ENCODE data around the gene PPM1F.
"Not testable (repeated sequence)": the region's sequence is repeated elsewhere in the genome, so short reads cannot be mapped to it uniquely, and the experiment has no call there.

PPM1F gene

GRCh38 chr22:21918466-21919185 lies 34.0 kb downstream of the PPM1F start:
- no peak for DNase-seq

- DNase-seq: no peak
Measured at GRCh38 chr22:21917959-21918261, 34.7 kb downstream of the PPM1F start.

DNA sequence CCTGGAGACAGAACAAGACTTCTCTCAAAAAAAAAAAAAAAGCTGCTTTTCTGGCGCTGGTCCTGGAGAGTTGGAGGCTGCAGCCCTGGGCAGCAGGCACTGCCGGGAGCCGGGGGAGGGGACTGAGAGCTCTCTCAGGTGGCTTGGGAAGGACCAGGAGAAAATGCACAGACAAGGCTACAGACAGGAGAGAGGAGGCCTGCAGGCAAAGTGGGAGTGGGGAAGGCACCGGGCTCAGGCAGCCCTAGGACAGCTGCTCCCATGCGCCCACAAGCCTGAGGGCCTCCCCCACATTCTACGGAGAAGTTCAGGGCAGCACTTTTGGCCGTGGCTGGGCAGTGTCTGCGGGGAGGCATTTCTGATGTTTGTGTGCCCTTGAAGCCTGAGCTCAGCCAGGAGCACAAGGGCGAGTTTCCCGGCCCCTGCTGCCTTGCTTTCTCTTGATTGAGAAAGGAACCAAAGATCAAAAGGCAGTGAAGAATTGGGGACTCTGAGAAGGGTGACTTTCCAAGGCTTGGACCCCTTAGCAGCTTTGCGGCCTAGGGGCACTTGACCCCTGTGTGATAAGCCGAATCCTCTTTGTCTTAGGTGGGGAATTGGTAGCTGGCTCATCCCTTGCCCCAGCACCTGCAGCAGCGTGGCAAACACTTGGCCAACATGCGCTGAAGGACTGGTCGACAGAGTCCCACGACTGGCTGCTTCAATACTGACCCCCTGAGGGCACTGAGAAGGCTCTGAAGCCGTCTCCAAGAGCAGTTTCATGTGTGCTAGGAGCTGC lies 35.3 kb downstream of the PPM1F start:
- DNase-seq: no peak

DNA sequence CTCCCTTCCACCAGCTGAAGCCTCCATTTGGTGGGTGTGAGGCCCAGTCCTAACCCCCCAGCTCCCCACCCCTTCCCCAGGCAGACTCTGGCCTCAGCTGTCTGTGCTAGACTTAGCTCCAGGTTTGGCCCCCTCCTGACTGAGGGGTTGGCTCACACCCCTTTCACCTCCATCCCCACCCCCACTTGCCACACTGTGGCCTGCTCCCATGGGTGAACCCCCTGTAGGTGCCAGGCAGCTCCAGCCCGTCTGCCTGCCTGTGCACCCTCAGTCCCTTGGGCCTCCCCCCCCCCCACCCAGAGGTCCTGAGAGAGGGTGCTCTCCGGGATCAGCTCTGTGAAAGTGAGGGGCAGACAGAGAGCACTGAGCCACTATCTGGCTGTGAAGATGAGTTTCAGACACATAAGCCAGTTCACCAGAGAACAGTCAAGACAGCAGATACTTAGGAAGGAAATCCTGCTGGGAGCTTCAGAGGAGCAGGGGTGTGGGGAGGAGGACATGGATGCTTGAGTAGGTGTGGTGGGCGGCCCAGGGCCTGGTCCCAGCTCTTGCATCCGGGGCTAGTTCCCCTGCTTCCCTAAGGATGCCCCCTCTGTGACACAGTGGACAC lies 36.2 kb downstream of the PPM1F start:
- no peak for DNase-seq

- no peak for DNase-seq
Measured at GRCh38 chr22:21915624-21916308, 36.9 kb downstream of the PPM1F start.

DNA sequence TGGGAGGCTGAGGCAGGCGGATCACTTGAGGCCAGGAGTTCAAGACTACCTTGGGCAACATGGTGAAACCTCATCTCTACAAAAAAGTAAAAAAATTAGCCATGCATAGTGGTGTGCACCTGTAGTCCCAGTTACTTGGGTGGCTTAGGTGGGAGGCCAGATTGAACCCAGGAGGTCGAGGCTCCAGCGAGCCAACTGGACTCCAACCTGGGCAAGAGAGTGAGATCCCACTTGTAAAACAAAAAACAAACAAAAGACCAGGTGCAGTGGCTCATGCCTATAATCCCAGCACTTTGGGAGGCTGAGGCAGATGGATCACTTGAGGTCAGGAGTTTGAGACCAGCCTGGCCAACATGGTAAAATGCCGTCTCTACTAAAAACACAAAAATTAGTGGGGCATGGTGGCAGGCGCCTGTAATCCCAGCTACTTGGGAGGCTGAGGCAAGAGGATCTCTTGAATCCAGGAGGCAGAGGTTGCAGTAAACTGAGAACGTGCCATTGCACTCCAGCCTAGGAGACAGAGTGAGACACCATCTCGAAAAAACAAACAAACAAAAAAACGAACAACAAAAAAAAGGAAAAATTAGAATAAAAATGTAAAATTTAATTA lies 38.5 kb downstream of the PPM1F start:
- not testable (repeated sequence) for DNase-seq

- DNase-seq: not testable (repeated sequence)
Measured at GRCh38 chr22:21910367-21910766, 42.3 kb downstream of the PPM1F start.

DNA sequence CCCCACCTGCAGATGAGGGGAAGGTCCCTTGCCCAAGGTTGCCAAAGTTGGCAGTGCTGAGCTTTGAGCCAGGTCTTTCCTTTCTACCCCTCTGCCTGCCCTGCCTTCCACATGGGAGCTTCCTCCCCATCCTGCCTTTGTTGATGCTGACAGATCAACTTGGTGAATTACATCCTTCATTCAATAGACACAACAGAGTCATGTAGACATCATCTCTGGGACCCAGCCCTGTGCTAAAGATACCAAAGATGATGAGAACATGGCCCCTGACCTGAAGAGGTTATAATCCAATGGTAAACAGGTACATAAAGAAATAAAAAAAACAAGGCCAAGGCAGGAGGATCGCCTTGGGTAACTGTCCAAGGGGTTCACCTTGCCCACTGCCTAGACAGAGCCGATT lies 42.8 kb downstream of the PPM1F start:
- DNase-seq: no peak

DNA sequence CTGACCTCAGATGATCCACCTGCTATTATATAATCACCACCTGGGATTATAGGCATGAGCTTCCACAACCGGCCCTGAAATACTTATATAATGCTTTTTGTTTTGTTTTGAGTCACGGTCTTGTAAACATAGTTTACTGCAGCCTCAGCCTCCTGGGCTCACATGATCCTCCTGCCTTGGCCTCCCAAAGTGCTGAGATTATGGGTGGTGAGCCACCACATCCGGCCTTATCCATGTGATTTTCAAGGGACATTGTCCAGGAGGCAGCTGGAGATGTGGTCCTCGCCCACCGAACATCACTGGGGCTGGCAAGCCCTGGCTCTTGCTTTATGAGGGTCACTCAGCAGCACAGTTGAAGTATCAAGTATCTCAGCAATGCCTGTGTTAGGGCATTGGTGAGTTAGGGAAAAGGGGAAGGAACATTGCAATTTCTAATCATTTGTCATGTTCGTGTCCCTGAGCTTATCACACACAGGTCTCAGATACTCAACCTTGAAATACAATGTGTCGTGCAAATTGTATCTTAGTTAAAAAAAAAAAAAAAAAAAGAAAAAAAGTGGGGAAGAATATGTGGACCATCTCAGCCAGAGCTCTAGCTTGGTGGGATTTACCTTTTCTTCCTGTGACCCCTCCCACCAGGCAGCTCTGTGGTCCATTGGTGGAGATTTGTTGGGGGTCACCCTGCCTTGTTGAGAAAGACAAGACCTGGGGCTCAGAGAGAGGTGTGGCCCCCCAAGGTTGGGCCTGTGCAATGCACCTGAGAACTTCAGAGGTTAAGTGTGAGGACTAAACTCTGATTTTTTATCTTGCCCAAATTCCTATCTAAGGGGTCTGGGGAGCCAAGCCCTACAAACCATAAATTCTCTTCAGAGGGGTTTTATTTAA lies 44.8 kb downstream of the PPM1F start:
- no peak for DNase-seq

- DNase-seq: not testable (repeated sequence)
Measured at GRCh38 chr22:21905234-21905633, 47.4 kb downstream of the PPM1F start.

DNA sequence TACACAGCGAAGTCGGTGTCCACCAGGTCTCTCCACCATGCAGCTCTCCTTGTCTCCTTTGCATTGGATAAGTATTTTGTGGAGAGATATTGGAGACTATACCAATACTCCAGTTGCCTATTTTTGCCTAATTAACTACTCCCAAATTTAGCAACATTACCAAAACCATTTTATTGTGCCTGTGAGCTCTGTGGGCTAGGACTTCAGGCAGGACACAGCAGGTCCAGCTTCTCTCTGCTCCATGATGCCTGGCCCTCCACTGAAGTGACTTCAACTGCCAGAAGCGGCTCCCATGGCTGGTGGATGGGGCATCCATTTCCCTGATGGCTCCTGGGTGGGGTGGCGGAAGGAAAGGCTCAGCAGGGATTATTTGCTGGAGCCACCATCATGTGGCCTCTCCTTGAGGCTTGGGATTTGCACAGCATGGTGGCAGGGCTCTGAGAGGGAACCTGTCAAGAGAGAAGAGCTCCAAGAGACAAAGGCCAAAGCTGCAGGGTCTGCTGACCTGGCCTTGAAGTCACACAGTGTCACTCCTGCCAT lies 48.3 kb downstream of the PPM1F start:
- no peak for DNase-seq

DNA sequence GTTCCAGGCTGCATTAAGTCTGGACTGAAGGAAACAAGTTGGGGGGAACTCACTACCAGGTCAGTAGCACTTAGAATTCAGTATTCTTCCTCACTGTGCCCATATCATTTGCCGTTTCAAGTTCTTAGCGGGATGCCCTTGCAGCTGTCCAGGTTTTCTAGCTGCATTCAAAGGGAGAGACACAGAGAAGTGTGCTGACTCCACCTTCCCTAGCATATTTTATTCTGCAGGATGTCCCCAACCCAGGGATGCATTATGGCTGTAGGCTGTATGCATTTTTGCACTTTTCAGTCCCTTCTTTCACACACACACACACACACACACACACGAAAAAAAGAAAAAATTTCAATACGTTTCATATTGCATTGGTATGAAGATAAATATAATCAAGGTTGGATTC lies 49.4 kb downstream of the PPM1F start:
- no peak for DNase-seq

DNA sequence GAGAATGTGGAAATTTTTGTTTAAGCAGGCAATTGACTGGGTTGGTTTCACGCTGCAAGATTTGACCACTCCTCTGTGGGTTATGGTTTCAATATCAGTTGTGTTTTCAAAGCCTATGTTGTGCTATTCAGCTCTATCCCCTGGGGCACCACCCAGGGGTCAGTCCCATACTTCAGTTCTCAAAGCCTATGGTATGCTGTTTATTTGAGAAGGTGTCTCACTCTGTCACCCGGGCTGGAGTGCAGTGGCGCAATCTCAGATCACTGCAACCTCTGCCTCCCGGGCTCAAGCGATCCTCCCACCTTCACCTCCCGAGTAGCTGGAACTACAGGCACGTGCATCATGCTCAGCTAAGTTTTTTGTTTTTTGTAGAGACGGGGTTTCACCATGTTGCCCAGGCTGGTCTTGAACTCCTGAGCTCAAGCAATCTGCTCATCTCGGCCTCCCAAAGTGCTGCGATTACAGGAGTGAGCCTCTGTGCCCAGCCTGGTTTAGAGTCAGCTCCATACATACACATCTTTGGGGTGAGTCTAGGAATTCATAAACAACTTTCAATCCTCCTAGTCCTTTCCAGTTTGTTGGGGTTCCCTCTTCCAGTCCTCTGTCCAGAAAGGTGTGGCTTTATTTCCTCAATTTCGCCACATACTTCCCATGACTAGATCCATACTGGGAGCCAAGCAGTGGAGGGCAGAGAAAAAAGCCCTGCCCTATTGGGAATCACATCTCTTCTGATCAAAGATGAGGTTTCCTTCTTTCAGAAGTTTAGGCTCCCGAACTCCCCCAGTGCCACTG lies 50.2 kb downstream of the PPM1F start:
- DNase-seq: no peak

DNA sequence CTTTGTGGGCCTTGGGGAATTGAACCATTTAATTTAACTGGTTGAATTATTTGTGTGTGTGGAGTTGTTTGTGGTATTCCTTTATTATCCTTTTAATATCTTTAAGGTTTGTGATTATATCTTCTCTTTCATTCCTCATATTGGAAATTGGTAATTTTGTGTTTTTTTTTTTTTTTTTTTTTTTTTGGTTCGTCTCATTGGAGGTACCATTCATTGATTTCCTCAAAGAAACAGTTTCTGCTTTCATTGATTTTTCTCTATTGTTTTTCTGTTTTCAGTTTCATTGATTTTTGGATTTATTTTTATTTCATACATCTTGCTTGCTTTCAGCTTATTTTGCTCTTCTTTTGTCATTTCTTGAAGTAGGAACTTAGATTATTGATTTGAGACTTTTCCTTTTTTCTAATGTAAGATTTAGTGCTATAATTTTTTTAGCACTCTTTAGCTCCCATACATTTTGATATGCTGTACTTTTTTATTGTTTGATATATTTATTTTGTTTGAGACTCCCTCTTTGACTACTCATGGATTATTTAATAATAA lies 54.2 kb downstream of the PPM1F start:
- no peak for DNase-seq

DNA sequence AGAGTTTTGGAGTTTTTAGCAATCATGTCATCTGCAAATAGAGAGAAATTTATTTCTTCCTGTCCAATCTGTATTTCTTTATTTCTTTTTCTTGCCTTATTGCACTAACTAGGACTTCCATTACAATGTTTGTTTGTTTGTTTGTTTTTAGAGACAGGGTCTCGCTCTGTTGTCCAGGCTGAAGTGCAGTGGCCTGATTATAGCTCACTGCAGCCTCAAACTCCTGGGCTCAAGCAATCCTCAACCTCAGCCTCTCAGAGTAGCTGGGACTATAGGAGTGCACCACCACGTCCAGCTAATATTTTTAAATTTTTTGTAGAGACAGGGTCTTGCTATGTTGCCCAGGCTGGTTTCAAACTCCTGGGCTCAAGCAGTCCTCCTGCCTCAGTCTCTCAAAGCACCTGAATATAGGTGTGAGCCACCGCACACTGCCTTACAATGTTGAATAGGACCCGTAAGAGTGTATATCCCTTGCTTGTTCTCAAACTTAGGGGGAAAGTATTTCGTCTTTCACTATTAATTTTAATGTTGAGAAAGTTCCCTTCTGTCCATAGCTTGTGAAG lies 55.6 kb downstream of the PPM1F start:
- no peak for DNase-seq

DNA sequence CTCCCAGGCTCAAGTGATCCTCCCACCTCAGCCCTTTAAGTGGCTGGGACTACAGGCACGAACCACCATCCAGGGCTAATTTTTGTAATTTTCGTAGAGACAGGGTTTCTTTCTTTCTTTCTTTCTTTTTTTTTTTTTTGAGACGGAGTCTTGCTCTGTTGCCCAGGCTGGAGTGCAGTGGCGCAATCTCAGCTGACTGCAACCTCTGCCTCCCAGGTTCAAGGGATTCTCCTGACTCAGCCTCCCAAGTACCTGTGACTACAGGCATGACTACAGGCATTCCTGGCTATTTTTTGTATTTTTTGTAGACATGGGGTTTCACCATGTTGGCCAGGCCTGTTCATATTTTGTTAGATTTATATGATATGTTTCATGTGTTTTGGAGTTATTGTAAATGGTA lies 56.4 kb downstream of the PPM1F start:
- DNase-seq: not testable (repeated sequence)

GRCh38 chr22:21894799-21895198 lies 57.8 kb downstream of the PPM1F start:
- no peak for DNase-seq

- DNase-seq: no peak
Measured at GRCh38 chr22:21889251-21889990, 63.2 kb downstream of the PPM1F start.

DNA sequence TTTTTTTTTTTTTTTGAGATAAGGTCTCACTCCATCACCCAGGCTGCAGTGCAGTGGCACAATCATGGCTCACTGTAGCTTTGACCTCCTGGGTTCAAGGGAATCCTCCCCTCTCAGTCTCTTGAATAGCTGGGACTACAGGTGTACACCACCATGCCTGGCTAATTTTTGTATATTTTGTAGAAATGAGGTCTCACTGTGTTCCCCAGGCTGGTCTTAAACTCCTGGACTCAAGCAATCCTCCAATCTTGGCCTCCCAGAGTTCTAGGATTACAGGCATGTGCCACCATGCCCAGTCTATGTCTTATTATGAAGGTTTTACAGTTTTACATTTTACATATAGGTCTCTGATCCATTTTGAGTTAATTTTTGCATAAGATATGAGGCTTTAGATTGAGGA lies 64.8 kb downstream of the PPM1F start:
- no peak for DNase-seq

DNA sequence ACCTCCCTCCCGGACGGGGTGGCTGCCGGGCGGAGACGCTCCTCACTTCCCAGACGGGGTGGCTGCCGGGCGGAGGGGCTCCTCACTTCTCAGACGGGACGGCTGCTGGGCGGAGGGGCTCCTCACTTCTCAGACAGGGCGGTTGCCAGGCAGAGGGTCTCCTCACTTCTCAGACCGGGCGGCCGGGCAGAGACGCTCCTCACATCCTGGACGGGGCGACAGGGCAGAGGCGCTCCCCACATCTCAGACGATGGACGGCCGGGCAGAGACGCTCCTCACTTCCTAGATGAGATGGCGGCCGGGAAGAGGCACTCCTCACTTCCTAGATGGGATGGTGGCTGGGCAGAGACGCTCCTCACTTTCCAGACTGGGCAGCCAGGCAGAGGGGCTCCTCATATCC lies 68.7 kb downstream of the PPM1F start:
- DNase-seq: not testable (repeated sequence)

All from NCI-H748 treated with DMSO at 0.1 percent for 48 hours (cell line).